GM21447 (cell line): ENCODE results near the gene ROBO2.

Experiments used
- ATAC-seq: cut with Tn5 transposase; IDR thresholded peaks from one replicate; pipeline ENCODE4 v1.9.1; 2021; ENCODE audit not compliant: unreplicated experiment

ROBO2 gene

DNA sequence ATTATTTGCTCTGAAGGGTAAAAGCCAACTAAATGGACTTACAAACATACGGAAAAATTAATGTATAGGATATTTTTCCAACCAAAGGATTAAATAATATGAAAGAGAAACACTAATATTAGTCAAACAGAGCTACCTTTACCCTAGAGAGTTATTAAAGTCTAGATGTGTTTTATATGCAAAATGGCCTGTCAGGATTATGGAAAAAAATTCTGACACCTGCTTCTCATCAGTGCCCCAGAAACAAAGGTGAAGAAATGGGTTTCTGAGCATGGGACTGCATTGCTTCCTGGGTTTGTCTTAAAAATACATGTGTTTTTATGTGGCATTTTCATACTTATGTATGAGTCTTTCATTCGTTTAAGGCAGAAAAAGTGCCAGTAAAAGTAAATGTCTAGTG, 148.3 kb downstream of the ROBO2 start:
- no peak for ATAC-seq

DNA sequence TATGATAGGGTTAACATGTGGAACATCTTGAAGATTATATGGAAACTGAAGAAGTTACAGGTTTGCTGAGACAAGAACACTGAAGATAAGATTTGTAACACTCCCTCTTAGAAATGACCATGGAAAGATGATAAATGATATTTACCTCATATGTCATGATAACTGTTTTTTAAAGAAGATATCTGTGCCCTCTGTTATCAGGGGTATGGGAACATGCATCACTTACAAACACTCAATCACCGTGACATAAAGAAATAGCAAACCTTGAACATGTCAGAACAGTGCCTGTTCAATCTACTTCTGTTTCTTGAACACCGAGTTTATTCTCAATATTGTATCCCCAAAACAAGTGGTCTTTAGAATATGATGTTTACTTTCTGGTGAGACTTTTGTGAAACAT, 149.4 kb downstream of the ROBO2 start:
- no peak for ATAC-seq

DNA sequence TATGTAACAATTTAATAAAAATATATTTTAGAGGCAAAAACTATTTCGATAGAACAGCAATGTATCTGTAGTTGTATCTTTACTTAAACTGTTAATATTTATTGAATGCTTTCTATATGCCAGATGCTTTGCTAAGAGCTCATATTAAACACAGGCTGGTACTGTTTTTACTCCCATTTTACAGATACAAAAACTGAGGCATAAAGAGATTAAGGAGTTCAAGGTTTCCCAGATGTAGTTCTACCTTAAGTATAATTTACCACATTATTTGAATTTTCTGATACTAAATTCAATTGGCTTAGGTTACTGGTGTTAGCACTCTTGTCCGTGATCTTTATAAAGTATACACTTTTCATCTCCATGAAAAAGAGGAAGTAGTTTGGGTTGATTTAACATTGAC, 149.8 kb downstream of the ROBO2 start:
- no peak for ATAC-seq

DNA sequence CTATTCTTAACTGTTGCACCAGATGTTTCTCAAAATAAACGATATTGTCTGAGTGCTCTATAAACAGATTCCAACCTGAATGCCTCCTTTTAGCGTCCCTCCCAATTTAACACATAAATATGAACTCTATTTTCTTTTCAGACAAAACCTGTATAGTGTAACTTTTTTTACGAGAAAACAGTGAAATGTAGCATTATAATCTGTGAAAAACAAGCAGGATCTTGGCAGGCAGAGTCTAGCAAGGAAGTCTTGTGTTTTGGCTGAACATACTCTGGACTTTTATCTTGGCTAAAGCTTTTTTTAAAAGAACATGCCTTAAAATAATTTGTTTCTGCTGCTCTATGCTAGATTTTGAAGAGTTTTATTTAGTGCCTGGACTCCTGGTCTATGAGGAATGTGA, 150.5 kb downstream of the ROBO2 start:
- ATAC-seq = no peak

DNA sequence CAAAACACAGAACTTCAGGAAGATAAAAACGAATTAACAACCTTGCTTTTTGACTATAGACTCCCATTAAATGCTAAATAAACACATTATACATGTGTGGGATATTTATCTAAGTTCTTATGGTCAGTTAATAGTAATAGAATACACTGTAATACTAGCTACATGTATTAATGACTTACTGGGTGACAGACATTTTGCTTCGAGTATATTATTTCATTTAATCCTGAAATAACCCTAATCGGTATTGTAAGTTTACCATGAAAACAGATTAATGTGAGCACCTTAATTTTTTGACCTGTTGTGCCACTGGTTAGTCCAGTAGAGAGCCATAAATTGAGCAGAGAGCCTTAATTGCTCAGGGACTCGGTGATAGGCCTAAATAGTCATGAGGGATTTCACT, 151.1 kb downstream of the ROBO2 start:
- ATAC-seq = no peak

DNA sequence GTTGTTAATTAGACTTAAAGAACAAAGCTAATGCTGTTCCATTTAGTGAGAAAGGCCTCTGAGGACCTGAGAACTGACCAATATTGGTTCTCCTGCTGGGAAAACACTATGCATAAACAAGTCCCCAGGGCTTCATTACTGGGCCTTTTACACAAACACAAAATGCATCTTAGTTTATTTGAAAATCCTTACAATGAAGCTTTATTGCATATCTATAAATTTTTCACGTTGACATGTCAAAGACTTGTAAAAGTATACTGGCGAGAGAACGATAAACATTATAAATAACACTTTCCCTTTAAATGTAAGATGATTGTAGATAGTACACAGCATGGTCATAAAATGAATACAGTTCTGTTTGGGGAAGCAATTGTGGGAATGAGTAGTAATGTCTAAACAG, 151.7 kb downstream of the ROBO2 start:
- ATAC-seq = no peak

DNA sequence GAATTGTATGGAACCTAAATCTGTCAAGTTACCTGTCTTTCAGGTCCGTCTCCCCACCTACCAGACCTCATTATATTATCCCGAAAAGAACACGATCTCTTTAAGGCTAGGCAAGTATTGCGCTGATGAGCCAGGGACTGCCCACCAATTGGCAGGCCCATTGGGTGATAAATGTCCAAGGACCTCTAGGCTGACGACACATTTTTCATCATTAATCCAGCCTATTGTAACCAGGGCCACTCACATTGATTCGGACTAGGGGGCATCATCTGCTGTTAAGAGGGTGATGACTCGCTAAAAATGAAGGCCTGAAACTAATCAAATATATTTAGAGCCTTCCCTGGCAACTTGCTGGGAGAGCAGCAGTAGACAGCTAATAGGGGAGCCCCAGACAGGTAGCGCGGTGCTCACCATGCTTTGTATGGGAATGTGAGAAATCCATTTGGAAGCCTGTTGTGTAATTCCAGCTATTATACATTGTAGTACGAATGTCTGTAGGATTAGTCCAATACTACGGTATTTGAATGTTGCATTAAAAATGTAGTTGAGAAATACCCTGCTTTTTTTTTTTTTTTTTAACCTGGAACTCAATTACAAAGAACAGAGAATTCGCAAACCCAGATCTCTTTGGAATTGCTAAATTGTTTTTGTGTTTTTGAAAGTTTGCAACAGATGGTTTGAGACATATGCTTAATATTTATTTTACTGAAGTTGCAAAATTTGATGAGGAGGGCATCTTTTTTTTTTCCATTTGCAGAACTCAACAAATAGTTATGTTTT, 156.1 kb downstream of the ROBO2 start:
- no peak for ATAC-seq

DNA sequence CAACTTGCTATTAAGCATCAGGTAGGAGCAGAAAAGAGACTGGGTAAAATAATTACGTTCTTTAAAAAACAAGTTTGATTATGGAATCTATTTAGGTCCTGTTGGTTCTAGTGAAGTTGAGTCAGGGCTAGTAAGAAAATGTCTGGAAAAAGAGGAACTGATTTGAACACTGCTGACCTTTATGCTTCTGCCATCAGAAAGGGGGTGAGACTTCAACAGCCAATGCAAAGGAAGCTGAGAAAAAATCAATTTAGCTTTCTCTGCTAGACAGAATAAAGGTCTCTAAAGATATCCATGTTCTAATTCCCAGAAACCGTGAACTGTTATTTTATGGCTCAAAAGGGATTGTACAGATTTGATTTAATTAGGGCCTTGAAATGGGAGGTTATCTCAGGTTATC, 157.5 kb downstream of the ROBO2 start:
- ATAC-seq = no peak

DNA sequence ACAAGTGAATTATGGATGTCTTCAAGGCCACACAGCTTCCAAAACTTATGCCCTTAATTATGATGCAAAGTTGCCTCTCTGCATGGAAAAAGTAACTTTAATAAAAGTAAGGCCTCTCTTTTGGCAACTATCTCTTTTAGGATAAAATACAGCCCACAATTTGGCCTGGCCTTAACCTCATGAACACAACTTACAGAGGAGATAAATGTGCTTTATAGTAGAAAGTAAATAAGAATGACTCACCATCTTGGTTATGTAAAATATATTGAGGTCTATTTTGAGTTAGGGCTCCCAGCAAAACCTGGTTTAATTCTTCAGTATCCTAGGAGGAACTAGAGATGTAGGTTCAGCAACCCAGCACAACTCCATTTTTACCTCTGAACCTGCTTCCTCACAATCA, 164.0 kb downstream of the ROBO2 start:
- no peak for ATAC-seq

DNA sequence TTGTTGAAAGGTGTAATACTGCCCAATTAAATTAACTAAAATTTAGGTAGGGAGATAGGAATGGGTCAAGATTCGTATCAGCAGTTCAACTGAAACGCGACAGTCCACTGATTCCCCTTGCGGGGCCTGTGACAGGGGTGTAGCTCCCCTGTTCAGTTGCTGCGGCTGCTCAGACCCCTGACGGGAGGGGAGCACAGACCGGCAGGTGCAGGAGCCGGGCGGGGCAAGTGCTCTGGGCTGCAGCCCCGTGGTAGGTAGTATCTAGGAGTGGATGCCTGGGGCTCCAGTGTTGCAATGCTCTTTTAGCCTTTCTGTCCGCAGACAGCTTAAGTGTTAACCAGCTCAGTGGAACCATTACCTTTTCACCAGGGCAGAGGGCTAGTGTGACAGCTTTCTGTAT, 164.9 kb downstream of the ROBO2 start:
- no peak for ATAC-seq

DNA sequence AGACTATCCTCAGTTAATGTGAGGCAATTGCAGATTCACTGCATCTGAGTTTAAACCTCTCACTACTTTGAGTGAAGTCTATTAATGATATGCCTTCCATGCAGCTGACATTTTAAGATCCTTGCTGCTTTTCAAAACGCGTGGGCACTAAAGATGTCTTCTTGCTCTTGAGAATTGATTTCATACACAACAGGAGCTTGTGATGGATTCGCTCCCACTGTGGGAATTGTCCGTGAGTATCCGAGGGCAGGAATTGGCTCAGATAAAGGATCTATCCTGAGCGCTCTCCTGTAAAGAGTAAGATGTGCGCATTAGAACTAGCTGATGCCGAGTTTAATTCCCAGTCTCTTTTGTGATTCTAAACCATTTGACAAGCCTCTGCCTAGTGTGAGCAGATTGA, 167.9 kb downstream of the ROBO2 start:
- no peak for ATAC-seq

DNA sequence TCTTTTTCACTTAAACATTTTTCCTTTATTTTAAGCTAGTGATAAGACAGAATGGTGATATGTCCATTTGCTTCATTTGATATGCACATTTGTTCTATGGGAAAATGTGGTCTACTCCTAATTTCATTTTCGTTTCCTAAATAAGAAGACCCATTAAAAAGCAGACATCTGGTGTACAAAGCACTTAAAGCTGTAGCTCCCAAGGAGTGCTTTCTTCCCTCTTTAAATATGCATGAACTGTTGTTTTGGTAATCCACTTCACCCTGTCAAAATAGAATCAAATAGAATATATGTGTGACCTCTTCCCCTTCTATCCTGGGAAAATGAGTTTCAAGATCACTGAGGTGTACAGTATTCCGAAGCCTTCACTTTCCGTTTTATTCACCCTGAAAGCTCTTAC, 182.8 kb downstream of the ROBO2 start:
- ATAC-seq = no peak

DNA sequence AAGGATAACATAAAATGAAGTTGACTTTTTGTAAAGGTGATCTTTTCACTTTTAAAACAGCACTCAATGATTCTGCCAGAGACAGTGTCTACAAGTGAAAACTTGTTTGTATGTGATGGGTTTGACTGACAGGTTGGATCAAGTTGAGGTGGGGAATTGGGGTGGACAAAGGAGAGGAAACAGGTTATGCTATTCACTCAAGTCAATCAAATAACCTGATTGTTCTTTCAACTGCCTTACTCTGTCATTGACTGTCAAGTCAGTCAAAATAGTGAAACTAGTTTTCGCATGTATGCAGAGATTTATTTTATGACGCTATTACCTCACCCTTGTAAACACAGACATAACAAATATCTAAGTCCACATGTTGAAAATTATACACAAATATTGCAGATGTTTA, 187.7 kb downstream of the ROBO2 start:
- no peak for ATAC-seq

DNA sequence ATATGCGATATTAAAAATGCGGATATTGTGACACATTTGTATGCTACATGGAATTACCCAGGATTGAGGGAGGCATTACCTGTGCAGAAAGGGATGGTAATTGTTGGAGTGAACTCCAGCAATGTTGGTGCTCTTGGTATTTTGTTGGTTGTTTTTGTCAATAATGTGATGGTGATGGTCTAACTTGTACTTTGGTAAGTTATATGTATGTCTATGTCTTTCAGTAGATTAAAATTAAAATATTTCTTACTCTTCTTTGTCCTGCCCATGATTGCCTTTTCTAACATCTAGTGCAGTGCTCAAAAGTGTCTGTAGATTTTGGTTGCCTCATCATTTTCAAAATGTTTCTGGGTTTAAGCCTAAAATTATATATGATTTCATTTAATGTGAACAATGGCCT, 192.7 kb downstream of the ROBO2 start:
- no peak for ATAC-seq

DNA sequence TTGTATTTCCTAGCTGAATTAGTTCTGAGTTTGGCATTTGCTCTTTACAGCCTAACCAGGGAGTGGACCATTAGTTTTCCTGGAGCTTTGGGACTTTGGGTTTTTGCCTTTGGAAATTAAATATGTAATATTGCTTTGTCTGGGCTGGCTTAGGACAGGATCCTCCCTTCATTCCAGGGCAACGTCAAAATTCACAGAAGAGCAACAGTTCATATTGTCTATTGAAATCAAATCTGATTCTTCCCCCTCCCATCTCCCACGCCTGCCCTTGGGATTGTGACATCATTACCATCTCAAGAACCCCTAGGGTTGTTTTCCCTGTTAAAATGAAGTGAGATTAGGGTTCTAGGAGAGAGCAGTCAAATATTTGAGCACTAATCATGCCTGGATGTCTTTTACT, 194.1 kb downstream of the ROBO2 start:
- ATAC-seq = no peak

DNA sequence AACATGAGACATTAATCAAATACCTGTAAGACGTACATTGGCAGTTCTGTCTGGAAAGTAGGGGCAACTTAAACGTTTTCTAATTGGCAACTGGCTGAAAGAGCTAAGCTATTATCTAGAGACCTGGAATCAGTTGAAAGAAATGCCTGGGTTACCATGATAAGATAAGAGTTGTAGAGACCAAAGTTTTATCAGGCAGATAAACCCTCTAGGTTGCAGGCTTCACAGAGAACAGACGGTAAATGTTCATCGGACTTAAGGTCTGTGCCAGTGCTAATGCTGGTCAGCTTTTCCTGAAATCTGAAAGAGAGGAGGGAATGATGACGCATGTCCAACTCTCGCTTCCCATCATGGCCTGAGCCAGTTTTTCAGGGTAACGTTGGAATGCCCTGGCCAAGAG, 196.2 kb downstream of the ROBO2 start:
- no peak for ATAC-seq

DNA sequence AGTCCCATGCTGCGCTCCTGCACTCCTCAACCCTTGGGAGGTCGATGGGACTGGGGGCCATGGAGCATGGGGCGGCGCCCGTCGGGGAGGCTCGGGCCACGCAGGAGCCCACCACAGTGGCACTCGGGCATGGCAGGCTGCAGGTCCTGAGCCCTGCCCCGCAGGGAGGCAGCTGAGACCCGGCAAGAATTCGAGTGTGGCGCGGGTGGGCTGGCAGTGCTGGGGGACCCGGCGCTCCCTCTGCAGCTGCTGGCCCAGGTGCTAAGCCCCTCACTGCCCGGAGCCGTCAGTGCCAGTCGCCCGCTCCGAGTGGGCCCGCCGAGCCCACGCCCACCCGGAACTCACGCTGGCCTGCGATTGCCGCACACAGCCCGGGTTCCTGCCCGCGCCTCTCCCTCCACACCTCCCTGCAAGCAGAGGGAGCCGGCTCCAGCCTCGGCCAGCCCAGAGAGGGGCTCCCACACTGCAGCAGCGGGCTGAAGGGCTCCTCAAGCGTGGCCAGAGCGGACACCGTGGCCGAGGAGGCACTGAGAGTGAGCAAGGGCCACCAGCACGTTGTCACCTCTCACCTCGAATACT, 200.3 kb downstream of the ROBO2 start:
- ATAC-seq = no peak

DNA sequence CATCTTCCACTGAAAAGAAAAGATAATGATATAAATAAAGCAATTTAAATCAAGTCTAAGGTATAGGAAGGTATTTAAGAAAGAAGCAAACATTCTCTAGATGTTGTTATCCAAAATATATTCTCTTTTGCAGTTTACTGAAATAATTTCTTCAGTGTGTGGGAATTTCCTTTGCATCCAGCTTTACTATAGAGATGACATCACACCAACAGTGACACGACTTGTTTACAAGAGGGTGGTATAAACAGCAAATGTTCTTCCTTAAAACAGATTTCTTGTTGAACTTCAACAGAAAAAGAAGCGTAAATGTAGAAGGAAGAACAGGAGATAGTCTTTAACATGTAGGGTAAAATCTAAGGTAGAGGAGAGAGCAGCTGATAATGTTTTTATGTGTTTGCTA, 202.5 kb downstream of the ROBO2 start:
- no peak for ATAC-seq

DNA sequence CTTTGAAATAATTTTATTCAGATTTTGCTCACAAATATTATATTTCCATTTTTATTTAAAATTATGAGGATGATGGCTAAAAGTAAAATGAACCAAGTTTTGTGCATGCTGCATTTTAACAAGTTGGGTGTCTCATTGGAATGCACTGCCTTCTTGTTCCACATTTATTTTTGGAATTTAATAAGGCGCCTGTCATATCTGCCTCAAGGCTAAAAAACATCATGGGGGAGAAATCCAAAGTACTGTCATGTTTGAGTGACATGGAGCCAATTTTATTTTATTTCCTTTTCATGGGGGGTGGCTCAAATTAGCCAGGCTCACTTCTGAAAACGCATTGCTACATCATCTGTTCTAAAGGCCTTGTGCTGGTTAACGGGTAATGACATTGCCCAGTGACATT, 205.1 kb downstream of the ROBO2 start:
- ATAC-seq = no peak

DNA sequence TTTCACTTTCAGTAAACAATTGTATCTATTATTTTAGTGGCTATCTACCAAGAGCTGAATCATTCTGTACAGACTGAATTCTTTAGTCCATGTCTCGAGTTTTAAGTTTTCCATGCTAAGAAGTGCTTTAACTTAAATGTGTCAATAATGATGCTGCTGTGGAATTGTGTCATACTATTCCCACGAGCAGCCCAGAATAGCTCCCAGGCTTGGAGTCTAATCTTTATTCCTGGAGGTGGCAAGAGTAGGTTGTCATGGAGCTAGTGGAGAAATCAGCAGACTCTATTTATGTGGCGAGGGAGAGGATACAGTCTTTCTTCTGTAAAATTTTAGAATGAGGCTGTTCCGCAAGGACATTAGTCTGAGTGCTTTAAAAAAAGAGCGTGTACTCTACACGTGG, 207.2 kb downstream of the ROBO2 start:
- no peak for ATAC-seq

DNA sequence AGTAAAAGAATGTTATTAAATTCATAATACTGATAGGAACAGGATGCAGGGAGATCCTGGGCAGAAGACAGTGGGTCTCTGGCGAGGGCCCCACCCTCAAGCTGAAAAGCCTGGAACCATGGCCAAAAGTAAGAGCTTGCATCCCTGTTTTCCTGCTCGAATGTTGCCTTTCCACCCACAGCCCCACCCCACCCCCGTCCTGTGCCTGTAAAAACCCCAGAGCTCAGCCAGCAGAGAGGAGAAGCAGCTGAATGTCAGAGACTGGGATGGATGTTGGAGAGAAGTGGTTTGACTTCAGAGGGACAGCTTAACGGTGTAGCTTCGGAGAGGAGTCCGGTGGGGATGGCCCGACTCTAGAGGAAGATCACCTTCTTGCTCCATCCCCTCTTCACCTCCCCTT, 207.9 kb downstream of the ROBO2 start:
- no peak for ATAC-seq

DNA sequence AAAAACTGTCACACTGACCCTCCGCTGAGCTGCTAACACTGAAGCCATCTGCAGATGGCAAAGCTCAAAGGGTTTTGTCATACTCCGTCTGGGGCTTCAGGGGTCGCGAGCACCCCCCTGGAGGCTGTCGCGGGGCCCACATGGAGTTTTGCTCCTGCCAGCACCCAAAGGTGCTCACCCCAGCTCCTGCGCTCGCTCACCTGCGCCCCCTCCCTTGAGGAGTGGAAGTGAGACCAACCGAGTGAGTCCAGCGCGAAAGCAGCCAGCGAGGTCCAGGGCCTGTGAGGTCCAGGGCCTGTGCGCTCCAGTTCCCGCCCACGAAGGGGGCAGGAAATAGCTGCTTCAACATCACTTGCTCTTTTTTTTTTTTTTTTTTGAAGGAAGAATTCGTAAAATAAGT, 208.5 kb downstream of the ROBO2 start:
- no peak for ATAC-seq

DNA sequence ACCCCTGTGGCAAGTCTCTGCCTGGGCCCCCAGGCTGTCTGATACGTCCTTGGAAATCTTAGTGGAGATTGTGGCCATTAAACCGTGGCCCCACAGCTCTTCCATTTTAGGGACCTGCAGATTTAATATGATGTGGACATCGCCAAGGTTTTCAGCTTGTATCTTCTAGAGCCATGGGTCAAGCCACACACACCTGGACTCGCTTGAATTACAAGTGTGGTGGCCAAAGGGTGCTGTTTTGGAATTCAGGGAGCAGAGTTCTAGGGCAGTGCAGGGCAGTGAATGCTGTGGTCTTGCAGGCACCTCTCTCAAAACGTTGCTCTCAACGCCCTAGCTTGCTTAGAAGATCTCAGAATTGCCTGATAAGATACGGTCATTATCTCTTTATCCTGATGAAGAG, 211.2 kb downstream of the ROBO2 start:
- ATAC-seq = no peak
